ENCODE measurements around the gene SBF2.
"Not testable (repeated sequence)": the region's sequence is repeated elsewhere in the genome, so short reads cannot be mapped to it uniquely, and the experiment has no call there.

Gene SBF2

GRCh38 chr11:10064828-10065227 lies 229.2 kb downstream of the SBF2 start:
- DNase-seq (ENCODE audit: low read depth), result no peak

GRCh38 chr11:10058356-10058755 lies 235.7 kb downstream of the SBF2 start:
- DNase-seq (ENCODE audit: low read depth), result peak; percentile 36

GRCh38 chr11:10051868-10052586 lies 242.0 kb downstream of the SBF2 start:
- no peak for DNase-seq (ENCODE audit: low read depth)

GRCh38 chr11:10050561-10050960 lies 243.5 kb downstream of the SBF2 start:
- peak; percentile 21 for DNase-seq (ENCODE audit: low read depth)

- no peak for DNase-seq (ENCODE audit: low read depth)
Observed at GRCh38 chr11:10049756-10050155, 244.3 kb downstream of the SBF2 start.

GRCh38 chr11:10048350-10048749 lies 245.7 kb downstream of the SBF2 start:
- no peak for DNase-seq (ENCODE audit: low read depth)

- DNase-seq (ENCODE audit: low read depth), result peak; percentile 33
Observed at GRCh38 chr11:10044618-10045017, 249.4 kb downstream of the SBF2 start.

- no peak for DNase-seq (ENCODE audit: low read depth)
Observed at GRCh38 chr11:10042699-10043098, 251.3 kb downstream of the SBF2 start.

GRCh38 chr11:10041748-10042446 lies 252.1 kb downstream of the SBF2 start:
- DNase-seq (ENCODE audit: low read depth), result no peak

GRCh38 chr11:10041332-10041731 lies 252.7 kb downstream of the SBF2 start:
- no peak for DNase-seq (ENCODE audit: low read depth)

- DNase-seq (ENCODE audit: low read depth), result peak; percentile 51
Observed at GRCh38 chr11:10038521-10039302, 255.3 kb downstream of the SBF2 start.

- not testable (repeated sequence) for DNase-seq (ENCODE audit: low read depth)
Observed at GRCh38 chr11:10035932-10036331, 258.1 kb downstream of the SBF2 start.

- DNase-seq (ENCODE audit: low read depth), result peak; percentile 55
Observed at GRCh38 chr11:10032935-10033334, 261.1 kb downstream of the SBF2 start.

- peak; percentile 10 for DNase-seq (ENCODE audit: low read depth)
Observed at GRCh38 chr11:10030122-10030490, 263.9 kb downstream of the SBF2 start.

GRCh38 chr11:10029386-10030121 lies 264.5 kb downstream of the SBF2 start:
- no peak for DNase-seq (ENCODE audit: low read depth)

- peak; percentile 33 for DNase-seq (ENCODE audit: low read depth)
Observed at GRCh38 chr11:10026514-10026913, 267.5 kb downstream of the SBF2 start.

GRCh38 chr11:10023212-10023611 lies 270.8 kb downstream of the SBF2 start:
- DNase-seq (ENCODE audit: low read depth), result no peak

GRCh38 chr11:10022764-10023163 lies 271.3 kb downstream of the SBF2 start:
- no peak for DNase-seq (ENCODE audit: low read depth)

- DNase-seq (ENCODE audit: low read depth), result no peak
Observed at GRCh38 chr11:10021563-10021962, 272.5 kb downstream of the SBF2 start.

- DNase-seq (ENCODE audit: low read depth), result no peak
Observed at GRCh38 chr11:10019906-10020682, 273.9 kb downstream of the SBF2 start.

- DNase-seq (ENCODE audit: low read depth), result no peak
Observed at GRCh38 chr11:10017911-10018310, 276.1 kb downstream of the SBF2 start.
